Stomach smooth muscle (tissue), 2 donors: ENCODE results near the gene ECHDC1.

ENCODE experiments used
- H3K27ac ChIP-seq: one replicate; pipeline ENCODE4 v1.7.0; 2013; ENCODE audit warnings: mild to moderate bottlenecking, low read length, inconsistent platforms
- H3K27me3 ChIP-seq, 2 donors: one replicate each; pipeline ENCODE4 v1.7.0; 2013; ENCODE audit warnings: low read length in 2 of 2; ENCODE audit not compliant: insufficient read depth in 2 of 2, control insufficient read depth in 1 of 2
- H3K36me3 ChIP-seq, 2 donors: one replicate each; pipeline ENCODE4 v1.7.0; 2013; ENCODE audit warnings: low read length in 2 of 2; ENCODE audit not compliant: control insufficient read depth in 2 of 2, insufficient read depth in 2 of 2
- H3K4me1 ChIP-seq: one replicate; pipeline ENCODE4 v1.7.0; 2013; ENCODE audit warnings: low read length; ENCODE audit not compliant: control insufficient read depth, insufficient read depth
- H3K4me3 ChIP-seq, 2 donors: one replicate each; pipeline ENCODE4 v1.7.0; 2013; ENCODE audit warnings: low read length in 2 of 2
- H3K9ac ChIP-seq, 2 donors: one replicate each; pipeline ENCODE4 v1.7.0; 2013; ENCODE audit warnings: low read length in 2 of 2, mild to moderate bottlenecking in 1 of 2
- H3K9me3 ChIP-seq, 2 donors: one replicate each; pipeline ENCODE4 v1.7.0; 2013; ENCODE audit warnings: low read length in 2 of 2; ENCODE audit not compliant: control insufficient read depth in 2 of 2
- donor health status: healthy.
- donor health status: Pancreatic carcinoma.

Gene ECHDC1

DNA sequence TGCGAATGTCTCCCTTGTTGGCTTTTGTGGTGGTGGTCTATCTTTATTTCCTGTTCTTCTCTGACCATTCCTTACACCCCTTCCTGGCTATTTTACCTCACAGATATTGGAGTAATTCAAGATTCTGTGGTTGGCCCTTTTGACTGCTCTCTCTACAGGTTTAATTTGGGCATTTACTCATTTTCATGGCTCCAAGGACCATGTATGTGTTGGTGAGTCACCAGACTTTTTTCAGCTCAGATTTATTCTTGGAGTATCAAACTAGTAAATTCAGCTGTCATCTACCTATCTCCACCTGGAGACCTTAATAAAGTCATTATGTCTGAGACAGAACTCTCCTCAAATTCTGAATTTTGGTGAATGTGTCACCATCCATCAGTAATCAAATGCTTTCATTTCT is 61.2 kb downstream of the ECHDC1 start:
- Histone ChIP-seq H3K27ac (no peak overlapping the region), H3K36me3 (peaks cover 8 to 19% of the 10 kb centered on the region in 2 donors), H3K4me3 (no peak overlapping the region), H3K9ac (no peak overlapping the region), H3K27me3 (no peaks in the 10 kb centered on the region), H3K4me1 (no peaks in the 10 kb centered on the region), H3K9me3 (no peaks in the 10 kb centered on the region)

DNA sequence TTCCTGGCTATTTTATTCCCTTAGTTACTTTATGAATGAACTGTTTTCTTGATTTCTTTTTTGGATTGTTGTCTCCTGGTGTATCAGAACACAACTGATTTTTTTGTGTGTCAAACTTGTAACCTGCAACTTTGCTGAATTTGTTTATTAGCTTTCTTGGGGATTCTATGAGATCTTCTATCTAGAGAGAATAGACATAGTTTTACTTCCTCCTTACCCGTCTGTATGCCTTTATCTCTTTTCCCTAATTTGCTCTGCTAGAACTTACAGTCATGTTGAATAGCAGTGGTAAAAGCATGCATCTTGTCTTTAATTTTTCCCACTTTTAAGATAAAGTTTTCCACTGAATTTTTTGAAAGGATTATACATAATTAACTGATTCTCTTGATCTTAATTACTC is 63.6 kb downstream of the ECHDC1 start:
- no peak overlapping the region for H3K9ac ChIP-seq
- H3K36me3 ChIP-seq: peaks cover 0 to 12% of the 10 kb centered on the region in 2 donors

DNA sequence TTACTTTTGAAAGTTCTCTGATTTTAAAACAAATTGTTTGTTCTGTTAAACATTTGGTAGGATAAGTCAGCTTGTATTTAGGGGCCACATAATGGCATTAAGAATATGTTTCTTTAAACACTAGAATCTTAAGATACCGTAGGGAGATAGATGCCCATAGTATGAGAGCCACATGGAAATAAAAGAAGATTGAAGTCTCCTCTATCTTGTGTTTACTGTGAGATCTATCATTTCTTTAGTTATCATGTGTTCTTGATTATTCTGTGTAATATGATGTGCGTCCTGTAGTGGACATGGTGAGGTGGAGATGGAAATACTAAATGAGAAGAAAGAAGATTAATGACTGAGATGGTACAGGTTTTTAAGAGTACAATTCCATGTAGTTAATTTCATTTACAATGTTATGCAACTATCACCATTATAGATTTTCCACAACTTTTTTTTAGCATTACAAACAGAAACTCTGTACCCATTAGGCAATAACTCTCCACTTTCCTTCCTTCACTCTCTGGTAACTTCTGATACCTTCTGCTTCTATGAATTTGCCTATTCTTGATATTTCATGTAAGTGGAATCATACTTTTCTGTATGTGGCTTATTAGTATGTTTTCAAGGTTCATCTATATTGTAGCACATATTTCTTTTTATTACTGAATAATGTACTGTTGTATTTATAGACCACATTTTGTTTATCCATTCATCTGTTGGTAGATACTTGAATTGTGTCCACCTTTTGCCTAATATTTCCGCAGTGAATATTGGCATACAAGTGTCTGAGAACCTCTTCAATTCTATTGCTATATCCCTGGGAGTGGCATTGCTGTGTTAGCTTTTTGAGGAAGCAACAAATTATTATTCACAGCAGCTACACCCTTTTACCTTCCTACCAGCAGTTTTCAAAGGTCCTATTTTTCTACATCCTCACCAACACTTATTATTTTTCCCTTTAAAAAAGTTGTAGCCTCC is 65.2 kb downstream of the ECHDC1 start:
- Histone ChIP-seq H3K4me1 (no peaks in the 10 kb centered on the region), H3K27me3 (no peaks in the 10 kb centered on the region), H3K36me3 (peaks cover 0 to 7% of the 10 kb centered on the region in 2 donors), H3K9me3 (no peaks in the 10 kb centered on the region), H3K27ac (no peak overlapping the region), H3K4me3 (no peak overlapping the region), H3K9ac (no peak overlapping the region)

More for the DNA sequence above, 63.6 kb downstream of the ECHDC1 start:
- Histone ChIP-seq H3K27me3 (no peaks in the 10 kb centered on the region), H3K27ac (no peak overlapping the region), H3K9me3 (no peaks in the 10 kb centered on the region), H3K4me1 (no peaks in the 10 kb centered on the region), H3K4me3 (no peak overlapping the region)

DNA sequence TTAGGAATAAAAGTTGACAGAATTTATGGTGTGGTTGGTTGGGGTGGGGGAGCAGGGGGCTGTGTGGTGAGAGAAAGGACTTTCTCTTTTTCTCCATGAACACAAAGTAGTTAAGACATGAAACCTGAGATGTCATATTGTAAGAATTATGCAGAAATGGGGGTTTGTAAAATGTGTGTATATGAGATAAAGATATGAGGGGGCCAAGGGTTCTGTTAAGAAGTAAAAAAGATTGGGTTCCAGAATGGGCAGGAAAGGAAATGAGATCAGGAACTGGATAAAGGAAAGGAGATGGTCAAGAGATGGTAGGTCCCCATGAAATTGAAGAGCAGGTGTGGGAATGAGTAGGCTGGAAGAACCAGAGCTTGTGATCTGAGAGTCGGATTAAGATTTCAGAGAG is 67.1 kb downstream of the ECHDC1 start:
- H3K36me3 ChIP-seq: no peaks in the 10 kb centered on the region
- no peak overlapping the region for H3K9ac ChIP-seq
- H3K27ac ChIP-seq: no peak overlapping the region
- no peaks in the 10 kb centered on the region for H3K27me3 ChIP-seq
- H3K9me3 ChIP-seq: no peaks in the 10 kb centered on the region
- no peaks in the 10 kb centered on the region for H3K4me1 ChIP-seq
- no peak overlapping the region for H3K4me3 ChIP-seq

DNA sequence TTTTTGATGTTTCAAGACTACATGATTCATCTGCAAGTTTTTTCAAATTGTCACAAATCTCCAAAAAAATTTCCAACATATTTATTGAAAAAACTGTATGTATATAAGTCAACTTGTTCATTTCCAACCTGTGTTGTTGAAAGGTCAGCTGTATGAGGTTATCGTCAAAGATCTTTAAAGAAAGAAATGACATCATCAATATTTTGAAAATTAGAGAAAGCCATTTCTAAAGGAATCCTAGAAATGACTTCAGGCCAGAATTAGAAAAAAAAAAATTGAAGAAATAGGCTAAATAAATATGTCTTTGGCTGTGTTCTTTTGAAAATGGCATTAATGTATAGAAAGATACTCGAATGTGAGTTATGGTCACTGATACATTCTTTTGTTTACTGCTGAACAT is 69.9 kb downstream of the ECHDC1 start:
- Histone ChIP-seq H3K4me1 (no peaks in the 10 kb centered on the region), H3K9ac (no peak overlapping the region), H3K36me3 (no peaks in the 10 kb centered on the region), H3K27ac (no peak overlapping the region), H3K9me3 (no peaks in the 10 kb centered on the region), H3K27me3 (no peaks in the 10 kb centered on the region), H3K4me3 (no peak overlapping the region)

DNA sequence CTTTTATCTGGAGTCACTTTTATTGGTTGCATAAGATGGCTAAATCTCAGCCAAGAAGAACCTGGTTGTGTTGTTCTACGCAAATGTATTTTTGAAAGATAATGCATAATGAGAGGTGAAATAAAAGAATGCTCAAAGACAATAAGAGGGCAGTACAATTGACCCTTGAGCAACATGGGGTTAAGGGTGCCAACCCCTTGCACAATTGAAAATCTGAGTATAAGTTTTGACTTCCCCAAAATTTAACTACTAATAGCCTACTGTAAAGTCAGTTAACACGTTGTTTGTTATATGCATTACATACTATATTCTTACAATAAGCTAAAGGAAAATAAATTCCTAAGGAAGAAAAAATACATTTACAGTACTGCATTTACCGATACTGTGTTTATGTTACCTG is 70.8 kb downstream of the ECHDC1 start:
- H3K36me3 ChIP-seq: no peaks in the 10 kb centered on the region
- H3K9ac ChIP-seq: no peak overlapping the region
- no peaks in the 10 kb centered on the region for H3K27me3 ChIP-seq
- H3K4me1 ChIP-seq: no peaks in the 10 kb centered on the region
- H3K27ac ChIP-seq: no peak overlapping the region
- H3K4me3 ChIP-seq: no peak overlapping the region
- H3K9me3 ChIP-seq: no peaks in the 10 kb centered on the region

DNA sequence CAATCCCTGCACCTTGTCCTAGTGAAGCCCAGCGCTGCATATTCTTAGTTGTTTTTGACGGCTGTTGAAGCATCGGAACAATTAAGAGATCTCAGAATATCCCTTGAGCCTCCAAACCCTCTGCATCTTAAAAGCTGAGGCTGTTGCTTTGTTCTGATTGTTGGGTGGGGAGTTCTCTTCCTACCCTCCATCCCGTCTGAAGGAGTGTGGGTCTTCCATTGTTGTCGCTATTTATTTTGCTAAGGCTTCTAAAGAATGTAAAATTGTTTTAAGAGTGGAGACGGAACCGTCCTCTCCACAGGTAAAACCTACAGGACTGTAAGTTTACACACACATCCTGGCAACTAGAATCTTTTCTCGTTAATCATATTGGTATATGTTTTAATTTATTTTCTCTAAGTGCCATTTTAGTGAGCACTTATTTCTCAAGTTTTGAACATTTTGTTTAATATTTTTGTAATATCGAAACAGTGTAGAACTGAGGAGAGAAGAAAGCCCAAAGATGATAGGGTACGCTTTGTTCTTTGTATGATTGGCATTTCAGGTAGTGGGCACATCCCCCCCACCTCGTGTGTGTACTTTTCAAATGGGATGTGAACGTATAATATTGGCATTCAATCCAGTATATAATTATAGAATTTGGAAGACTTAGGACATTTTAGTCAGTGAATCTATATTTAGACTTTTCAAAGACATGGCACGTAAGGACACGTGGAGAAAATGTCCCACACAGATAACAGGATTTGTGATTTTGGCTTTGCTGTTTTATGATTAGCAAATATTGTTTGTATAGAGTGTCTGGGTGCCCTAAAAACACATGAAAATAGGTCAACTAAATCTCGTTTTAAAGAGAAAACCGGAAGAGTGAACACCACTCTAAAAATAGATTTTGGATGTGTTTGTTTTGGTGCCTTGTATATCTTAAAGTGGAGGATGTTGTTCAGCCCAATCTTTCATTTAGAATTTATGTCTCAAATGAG is 75.5 kb downstream of the ECHDC1 start:
- peak overlapping the region; percentile 88 for H3K9ac ChIP-seq
- H3K9me3 ChIP-seq: no peaks in the 10 kb centered on the region
- peak overlapping the region; percentile 90 for H3K27ac ChIP-seq
- peak overlapping the region; percentile 86 to 89 for H3K4me3 ChIP-seq
- no peaks in the 10 kb centered on the region for H3K4me1 ChIP-seq
- no peaks in the 10 kb centered on the region for H3K27me3 ChIP-seq
- no peaks in the 10 kb centered on the region for H3K36me3 ChIP-seq

DNA sequence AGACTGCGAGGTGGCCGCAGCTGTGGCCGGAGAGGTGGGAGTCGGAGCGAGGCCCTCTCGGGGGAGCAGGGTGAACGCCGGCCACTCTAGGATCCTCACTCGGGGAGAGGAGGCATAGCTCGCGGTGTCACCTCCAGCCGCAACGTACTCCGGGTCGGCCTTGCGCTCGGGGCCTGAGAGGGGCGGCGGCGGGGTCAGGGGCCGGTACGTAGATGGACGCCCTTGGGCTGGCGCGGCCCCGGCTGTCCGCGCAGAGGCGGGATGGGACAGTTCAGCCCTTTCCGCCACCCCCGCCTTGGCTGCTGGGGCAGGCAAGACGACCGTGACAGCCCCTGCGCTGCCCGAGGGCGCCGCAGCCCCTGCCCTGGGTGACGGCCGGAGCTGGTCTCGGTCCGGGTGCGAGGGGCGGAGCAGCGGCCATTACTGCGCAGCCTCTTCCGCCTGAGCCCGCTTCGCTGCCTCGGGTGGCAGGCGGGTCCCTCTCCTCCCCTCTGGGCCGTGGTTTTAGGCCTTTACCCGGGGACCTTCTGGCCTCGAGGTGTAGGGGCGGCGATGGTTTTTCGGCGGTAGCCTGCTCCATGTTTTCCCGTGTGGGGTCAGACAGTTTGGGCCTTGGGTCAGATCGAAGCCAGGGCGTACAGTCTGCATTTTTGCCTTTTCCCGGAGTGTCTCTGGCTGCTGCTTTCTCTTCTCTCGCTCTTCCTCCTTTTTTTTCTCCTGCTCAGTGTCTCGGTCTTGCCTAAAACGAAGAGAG is 76.3 kb downstream of the ECHDC1 start:
- H3K4me3 ChIP-seq: peak overlapping the region; percentile 86 to 89
- H3K4me1 ChIP-seq: no peaks in the 10 kb centered on the region
- peak overlapping the region; percentile 90 for H3K27ac ChIP-seq
- peak overlapping the region; percentile 88 for H3K9ac ChIP-seq
- no peaks in the 10 kb centered on the region for H3K9me3 ChIP-seq
- no peaks in the 10 kb centered on the region for H3K36me3 ChIP-seq
- H3K27me3 ChIP-seq: no peaks in the 10 kb centered on the region

DNA sequence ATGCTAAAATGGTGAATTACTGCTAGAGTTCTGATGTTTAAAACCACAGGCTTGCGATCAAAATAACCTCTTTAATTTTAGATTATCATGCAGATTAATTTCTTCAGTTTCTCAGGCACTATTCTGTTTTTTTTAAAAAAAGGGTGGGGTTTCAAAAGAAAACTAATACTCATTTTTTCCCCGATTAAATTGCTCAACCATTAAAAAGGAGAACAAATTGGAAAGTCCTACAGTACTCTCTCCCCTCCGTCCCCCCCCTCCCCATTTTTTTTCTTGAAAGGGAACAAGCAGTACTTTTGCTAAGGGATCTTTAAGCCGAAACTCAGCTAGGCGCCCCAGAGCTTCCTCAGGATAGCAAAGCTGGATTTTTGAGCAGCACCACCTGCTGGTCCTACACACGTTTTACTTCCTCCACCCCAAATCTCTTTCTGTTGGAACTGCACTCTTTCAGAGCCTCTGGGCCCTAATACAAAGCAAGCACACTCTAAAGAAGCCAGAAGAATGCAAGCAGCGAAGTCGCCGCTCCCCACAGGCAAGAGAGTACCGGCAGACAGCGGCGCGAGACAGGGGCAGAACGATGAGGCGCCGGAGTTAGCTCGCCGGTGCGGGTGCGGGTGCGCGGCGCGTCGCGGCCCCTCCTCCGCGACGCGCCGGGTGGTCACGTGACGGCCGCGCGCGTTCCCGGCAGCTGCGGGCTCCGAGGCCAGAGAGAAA is 77.1 kb downstream of the ECHDC1 start, which contains the start of gene RNF146:
TSS of gene RNF146 (plus strand) at position 687 of the 714 bp plus-strand sequence. CDS start 13,475 bp downstream, outside the sequence.
- Histone ChIP-seq H3K27me3 (no peaks in the 10 kb centered on the region), H3K36me3 (no peaks in the 10 kb centered on the region), H3K9me3 (no peaks in the 10 kb centered on the region), H3K27ac (peak within 1 kb of the TSS; percentile 90), H3K4me3 (peak within 1 kb of the TSS; percentile 86 to 89), H3K4me1 (no peaks in the 10 kb centered on the region), H3K9ac (peak within 1 kb of the TSS; percentile 88)
